Measurements from ENCODE around the gene TMEM174.

Gene TMEM174

GRCh38 chr5:73153513-73153912 lies 19.5 kb upstream of the TMEM174 start:
- H3K27ac ChIP-seq (ENCODE audit: low read length): no peak overlapping the region
- no peak overlapping the region for H2AFZ ChIP-seq (ENCODE audit: low read depth, low read length)
- H3K79me2 ChIP-seq (ENCODE audit: insufficient read depth, low read length): no peaks in the 10 kb centered on the region
- no peaks in the 10 kb centered on the region for H3K4me1 ChIP-seq (ENCODE audit: insufficient read depth, low read length)
- no peak overlapping the region for H3K9ac ChIP-seq (ENCODE audit: low read depth, low read length)
- H3K4me3 ChIP-seq (ENCODE audit: low read depth in 1 of 2, low read length in 2 of 2): no peak overlapping the region
- no peaks in the 10 kb centered on the region for H3K9me3 ChIP-seq (ENCODE audit: insufficient read depth, low read length, severe bottlenecking)
- H3K27me3 ChIP-seq (ENCODE audit: insufficient read depth, low read length, poor library complexity): peaks cover 33% of the 10 kb centered on the region
- H4K20me1 ChIP-seq (ENCODE audit: insufficient read depth, low read length): no peaks in the 10 kb centered on the region
- no peaks in the 10 kb centered on the region for H3K36me3 ChIP-seq (ENCODE audit: insufficient read depth, low read length)
- no peak for DNase-seq
- no peak for ATAC-seq (ENCODE audit: insufficient read depth, low read depth)
- H3K4me2 ChIP-seq (ENCODE audit: insufficient read depth, low read length): no peak overlapping the region
- TF ChIP-seq, protein P1, sequence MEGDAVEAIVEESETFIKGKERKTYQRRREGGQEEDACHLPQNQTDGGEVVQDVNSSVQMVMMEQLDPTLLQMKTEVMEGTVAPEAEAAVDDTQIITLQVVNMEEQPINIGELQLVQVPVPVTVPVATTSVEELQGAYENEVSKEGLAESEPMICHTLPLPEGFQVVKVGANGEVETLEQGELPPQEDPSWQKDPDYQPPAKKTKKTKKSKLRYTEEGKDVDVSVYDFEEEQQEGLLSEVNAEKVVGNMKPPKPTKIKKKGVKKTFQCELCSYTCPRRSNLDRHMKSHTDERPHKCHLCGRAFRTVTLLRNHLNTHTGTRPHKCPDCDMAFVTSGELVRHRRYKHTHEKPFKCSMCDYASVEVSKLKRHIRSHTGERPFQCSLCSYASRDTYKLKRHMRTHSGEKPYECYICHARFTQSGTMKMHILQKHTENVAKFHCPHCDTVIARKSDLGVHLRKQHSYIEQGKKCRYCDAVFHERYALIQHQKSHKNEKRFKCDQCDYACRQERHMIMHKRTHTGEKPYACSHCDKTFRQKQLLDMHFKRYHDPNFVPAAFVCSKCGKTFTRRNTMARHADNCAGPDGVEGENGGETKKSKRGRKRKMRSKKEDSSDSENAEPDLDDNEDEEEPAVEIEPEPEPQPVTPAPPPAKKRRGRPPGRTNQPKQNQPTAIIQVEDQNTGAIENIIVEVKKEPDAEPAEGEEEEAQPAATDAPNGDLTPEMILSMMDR (IDR thresholded peaks at IDR 0.05; ENCODE audit: borderline replicate concordance, extremely low read depth, low read length, poor library complexity, severe bottlenecking): no peak
- no peak for TF ChIP-seq EZH2 (IDR thresholded peaks at IDR 0.05; ENCODE audit: borderline replicate concordance, low read depth, low read length, severe bottlenecking)

DNA sequence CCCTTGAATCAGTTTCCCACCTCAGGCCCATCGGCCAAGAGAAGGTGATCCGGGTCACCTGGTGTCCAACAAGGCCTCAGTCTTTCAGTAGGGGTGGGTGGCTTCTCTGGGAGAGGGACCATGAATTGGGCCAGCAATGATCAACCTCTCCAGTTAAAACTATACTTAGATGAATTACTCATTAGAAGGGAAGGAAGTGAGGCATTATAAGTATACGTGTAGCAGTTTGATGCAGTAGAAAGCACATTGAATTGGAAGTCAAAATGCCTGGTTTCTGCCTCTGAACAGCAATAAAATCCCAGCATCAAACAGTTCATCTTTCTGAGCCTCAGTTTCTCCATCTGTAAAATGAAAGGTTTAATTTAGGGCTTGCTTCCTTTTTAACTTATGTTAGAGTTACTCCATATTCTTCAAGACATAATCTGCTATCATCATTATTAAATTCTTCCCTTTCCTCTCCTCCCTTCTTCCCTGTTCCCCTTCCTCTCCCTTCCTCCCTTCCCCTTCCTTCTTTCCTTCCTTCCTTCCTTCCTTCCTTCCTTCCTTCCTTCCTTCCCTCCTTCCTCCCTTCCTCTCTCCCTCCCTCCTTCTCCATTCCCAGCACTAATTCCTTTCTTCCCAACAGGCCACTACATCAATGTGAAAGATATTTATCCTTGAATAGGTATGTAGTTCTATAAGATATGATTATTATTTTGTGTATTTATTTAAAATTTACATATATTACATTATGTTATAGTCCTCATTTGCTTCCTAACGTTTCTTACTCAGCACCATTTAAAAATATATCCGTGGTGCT lies 18.6 kb upstream of the TMEM174 start:
- Histone ChIP-seq H3K36me3 (ENCODE audit: insufficient read depth, low read length) (no peaks in the 10 kb centered on the region), H2AFZ (ENCODE audit: low read depth, low read length) (no peak overlapping the region), H3K4me1 (ENCODE audit: insufficient read depth, low read length) (no peaks in the 10 kb centered on the region), H3K27ac (ENCODE audit: low read length) (no peak overlapping the region), H3K4me2 (ENCODE audit: insufficient read depth, low read length) (no peak overlapping the region), H3K9ac (ENCODE audit: low read depth, low read length) (no peak overlapping the region), H3K79me2 (ENCODE audit: insufficient read depth, low read length) (no peaks in the 10 kb centered on the region), H3K4me3 (ENCODE audit: low read depth in 1 of 2, low read length in 2 of 2) (no peak overlapping the region), H4K20me1 (ENCODE audit: insufficient read depth, low read length) (no peaks in the 10 kb centered on the region), H3K9me3 (ENCODE audit: insufficient read depth, low read length, severe bottlenecking) (no peaks in the 10 kb centered on the region), H3K27me3 (ENCODE audit: insufficient read depth, low read length, poor library complexity) (peaks cover 33% of the 10 kb centered on the region)
- no peak for ATAC-seq (ENCODE audit: insufficient read depth, low read depth)
- DNase-seq: no peak
- TF ChIP-seq, protein P1 (IDR thresholded peaks at IDR 0.05; ENCODE audit: borderline replicate concordance, extremely low read depth, low read length, poor library complexity, severe bottlenecking): no peak

DNA sequence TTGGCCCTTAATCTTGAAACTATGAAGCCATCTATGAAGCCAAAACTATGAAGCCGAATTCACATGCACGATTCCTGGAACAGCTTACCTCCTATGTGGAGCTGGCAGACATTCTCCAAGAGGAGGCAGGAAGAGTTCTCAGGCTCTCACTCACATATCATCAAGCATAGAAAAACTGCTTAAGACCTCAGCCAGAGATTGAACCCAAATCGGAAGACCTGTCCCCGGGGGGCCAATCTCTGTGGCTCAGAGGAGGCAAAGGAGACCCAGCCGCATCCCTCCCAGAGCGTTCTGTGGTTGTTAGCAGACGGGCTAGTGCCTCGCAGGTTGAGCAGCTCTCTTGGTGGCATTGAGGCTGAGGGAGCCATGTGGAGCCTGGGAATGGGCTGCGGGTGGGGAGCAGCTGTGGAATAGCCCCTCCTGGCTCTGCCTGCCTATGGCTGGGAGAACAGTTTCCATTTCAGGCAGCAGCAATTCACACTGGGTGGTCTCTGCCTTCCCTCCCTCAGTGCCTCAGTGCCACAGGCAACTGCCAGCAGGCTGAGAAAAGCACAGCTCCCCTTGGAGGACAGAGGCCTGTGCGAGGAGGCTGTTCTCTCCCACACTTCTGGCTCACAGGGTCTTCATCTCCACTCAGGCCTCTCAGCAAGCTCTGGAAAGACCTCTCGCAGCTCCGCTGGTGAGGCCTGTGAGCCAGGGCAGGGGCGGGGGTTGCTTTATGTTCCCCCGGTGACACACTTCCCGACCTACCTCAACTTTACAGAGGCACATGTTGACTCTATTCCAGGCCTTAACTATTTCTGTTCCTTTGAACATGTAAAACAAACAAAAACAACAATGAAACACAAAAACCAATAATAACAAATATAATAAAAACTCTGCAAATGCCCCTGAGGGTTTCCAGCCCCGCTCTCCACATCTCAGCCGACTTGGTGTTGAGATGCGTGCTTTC lies 17.4 kb upstream of the TMEM174 start:
- Histone ChIP-seq H3K4me2 (ENCODE audit: insufficient read depth, low read length) (no peak overlapping the region), H3K4me1 (ENCODE audit: insufficient read depth, low read length) (no peaks in the 10 kb centered on the region), H3K36me3 (ENCODE audit: insufficient read depth, low read length) (no peaks in the 10 kb centered on the region), H3K4me3 (ENCODE audit: low read depth in 1 of 2, low read length in 2 of 2) (no peak overlapping the region), H4K20me1 (ENCODE audit: insufficient read depth, low read length) (no peaks in the 10 kb centered on the region), H3K27ac (ENCODE audit: low read length) (no peak overlapping the region), H3K79me2 (ENCODE audit: insufficient read depth, low read length) (no peaks in the 10 kb centered on the region), H2AFZ (ENCODE audit: low read depth, low read length) (no peak overlapping the region), H3K9ac (ENCODE audit: low read depth, low read length) (no peak overlapping the region), H3K27me3 (ENCODE audit: insufficient read depth, low read length, poor library complexity) (peaks cover 30% of the 10 kb centered on the region), H3K9me3 (ENCODE audit: insufficient read depth, low read length, severe bottlenecking) (no peaks in the 10 kb centered on the region)
- TF ChIP-seq EZH2 (IDR thresholded peaks at IDR 0.05; ENCODE audit: borderline replicate concordance, low read depth, low read length, severe bottlenecking): no peak
- ATAC-seq (ENCODE audit: insufficient read depth, low read depth): no peak
- no peak for DNase-seq

Measured in DND-41 (cell line).